Measurements from ENCODE around the gene SUGP1.

DNA sequence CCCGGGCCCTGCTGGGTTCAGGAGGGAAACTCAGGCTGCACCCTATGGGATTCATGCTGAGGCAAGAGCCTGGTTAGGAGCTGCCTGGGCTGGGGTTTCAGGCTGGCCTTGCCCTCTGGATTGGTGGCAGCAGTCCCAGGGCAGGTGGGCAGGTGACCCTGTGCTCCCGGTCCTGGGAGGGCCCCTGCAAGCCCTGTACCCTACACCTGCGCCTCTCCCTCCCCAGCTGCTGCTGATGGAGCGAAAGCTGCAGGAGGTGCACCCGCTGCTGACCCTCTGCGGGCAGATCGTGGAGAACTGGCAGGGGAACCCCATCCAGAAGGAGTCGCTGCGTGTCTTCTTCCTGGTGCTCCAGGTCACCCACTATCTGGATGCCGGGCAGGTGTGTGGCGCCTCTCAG lies 20.7 kb upstream of the SUGP1 start:
- no peak for TF ChIP-seq PHB2 (IDR thresholded peaks at IDR 0.05; ENCODE audit: partially characterized antibody)
- TF ChIP-seq ETV6 (CRISPR knock-in tag; conservative IDR thresholded peaks at IDR 0.05) = no peak
- TF ChIP-seq, protein P1, sequence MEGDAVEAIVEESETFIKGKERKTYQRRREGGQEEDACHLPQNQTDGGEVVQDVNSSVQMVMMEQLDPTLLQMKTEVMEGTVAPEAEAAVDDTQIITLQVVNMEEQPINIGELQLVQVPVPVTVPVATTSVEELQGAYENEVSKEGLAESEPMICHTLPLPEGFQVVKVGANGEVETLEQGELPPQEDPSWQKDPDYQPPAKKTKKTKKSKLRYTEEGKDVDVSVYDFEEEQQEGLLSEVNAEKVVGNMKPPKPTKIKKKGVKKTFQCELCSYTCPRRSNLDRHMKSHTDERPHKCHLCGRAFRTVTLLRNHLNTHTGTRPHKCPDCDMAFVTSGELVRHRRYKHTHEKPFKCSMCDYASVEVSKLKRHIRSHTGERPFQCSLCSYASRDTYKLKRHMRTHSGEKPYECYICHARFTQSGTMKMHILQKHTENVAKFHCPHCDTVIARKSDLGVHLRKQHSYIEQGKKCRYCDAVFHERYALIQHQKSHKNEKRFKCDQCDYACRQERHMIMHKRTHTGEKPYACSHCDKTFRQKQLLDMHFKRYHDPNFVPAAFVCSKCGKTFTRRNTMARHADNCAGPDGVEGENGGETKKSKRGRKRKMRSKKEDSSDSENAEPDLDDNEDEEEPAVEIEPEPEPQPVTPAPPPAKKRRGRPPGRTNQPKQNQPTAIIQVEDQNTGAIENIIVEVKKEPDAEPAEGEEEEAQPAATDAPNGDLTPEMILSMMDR (CRISPR knock-in tag; IDR thresholded peaks at IDR 0.05) = no peak
- TF ChIP-seq NAIF1 (CRISPR knock-in tag; IDR thresholded peaks at IDR 0.05; ENCODE audit: borderline replicate concordance) = no peak
- no peak for TF ChIP-seq RAD51 (IDR thresholded peaks at IDR 0.05; ENCODE audit: borderline replicate concordance)
- TF ChIP-seq, protein P2, sequence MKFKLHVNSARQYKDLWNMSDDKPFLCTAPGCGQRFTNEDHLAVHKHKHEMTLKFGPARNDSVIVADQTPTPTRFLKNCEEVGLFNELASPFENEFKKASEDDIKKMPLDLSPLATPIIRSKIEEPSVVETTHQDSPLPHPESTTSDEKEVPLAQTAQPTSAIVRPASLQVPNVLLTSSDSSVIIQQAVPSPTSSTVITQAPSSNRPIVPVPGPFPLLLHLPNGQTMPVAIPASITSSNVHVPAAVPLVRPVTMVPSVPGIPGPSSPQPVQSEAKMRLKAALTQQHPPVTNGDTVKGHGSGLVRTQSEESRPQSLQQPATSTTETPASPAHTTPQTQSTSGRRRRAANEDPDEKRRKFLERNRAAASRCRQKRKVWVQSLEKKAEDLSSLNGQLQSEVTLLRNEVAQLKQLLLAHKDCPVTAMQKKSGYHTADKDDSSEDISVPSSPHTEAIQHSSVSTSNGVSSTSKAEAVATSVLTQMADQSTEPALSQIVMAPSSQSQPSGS (CRISPR knock-in tag; IDR thresholded peaks at IDR 0.05) = no peak
- TF ChIP-seq, protein P3, sequence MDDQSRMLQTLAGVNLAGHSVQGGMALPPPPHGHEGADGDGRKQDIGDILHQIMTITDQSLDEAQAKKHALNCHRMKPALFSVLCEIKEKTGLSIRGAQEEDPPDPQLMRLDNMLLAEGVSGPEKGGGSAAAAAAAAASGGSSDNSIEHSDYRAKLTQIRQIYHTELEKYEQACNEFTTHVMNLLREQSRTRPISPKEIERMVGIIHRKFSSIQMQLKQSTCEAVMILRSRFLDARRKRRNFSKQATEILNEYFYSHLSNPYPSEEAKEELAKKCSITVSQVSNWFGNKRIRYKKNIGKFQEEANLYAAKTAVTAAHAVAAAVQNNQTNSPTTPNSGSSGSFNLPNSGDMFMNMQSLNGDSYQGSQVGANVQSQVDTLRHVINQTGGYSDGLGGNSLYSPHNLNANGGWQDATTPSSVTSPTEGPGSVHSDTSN (CRISPR knock-in tag; IDR thresholded peaks at IDR 0.05; ENCODE audit: borderline replicate concordance) = no peak
